Measurements from ENCODE around the gene EIF3B. TPM values are rescaled to one million over a fixed set of nuclear protein-coding genes. Genes with fewer than 3 reads are reported as not detected.

EIF3B gene
- total and polyA plus RNA-seq, 11 donors, result 35.4 to 114 (median 72.4) TPM

GRCh38 chr7:2411049-2411448, 56.4 kb downstream of the EIF3B start:
- intact Hi-C loops (cut with DNase I), result no loop called here

GRCh38 chr7:2411815-2412586, 57.4 kb downstream of the EIF3B start:
- TF ChIP-seq CTCF (IDR thresholded peaks at IDR 0.05) (no peak), POLR2A (IDR thresholded peaks at IDR 0.05) (no peak)
- H3K27me3 ChIP-seq, result no peaks in the 10 kb centered on the region
- no peaks in the 10 kb centered on the region for H3K9me3 ChIP-seq
- no peak overlapping the region for H3K4me3 ChIP-seq
- peaks cover 0 to 71% (median 39%) of the 10 kb centered on the region in 12 donors for H3K4me1 ChIP-seq
- intact Hi-C loops (cut with DNase I), result no loop called here
- ATAC-seq (peak in 3 of 4 donors; percentile 25 to 53 (median 48)), DNase-seq (no peak)
- H3K36me3 ChIP-seq, result no peaks in the 10 kb centered on the region
- peak overlapping the region in 8 of 12 donors; percentile 8 to 51 (median 30) for H3K27ac ChIP-seq
- 44 to 58% (median 55%) methylated on average over 12 of the region's 12 CpGs for WGBS, 4 donors

More at GRCh38 chr7:2411049-2411448, 56.4 kb downstream of the EIF3B start:
- TF ChIP-seq CTCF (IDR thresholded peaks at IDR 0.05), result no peak
- no peak for TF ChIP-seq POLR2A (IDR thresholded peaks at IDR 0.05)
- WGBS, 4 donors, result 81 to 100% (median 99%) methylated on average over 1 of the region's 1 CpG
- DNase-seq, result no peak
- H3K4me3 ChIP-seq, result no peak overlapping the region
- no peak for ATAC-seq
- H3K4me1 ChIP-seq, result peaks cover 0 to 79% (median 40%) of the 10 kb centered on the region in 12 donors
- peak overlapping the region in 4 of 12 donors; percentile 35 to 74 (median 62) for H3K27ac ChIP-seq
- no peaks in the 10 kb centered on the region for H3K27me3 ChIP-seq
- H3K36me3 ChIP-seq, result no peaks in the 10 kb centered on the region
- H3K9me3 ChIP-seq, result no peaks in the 10 kb centered on the region

- Histone ChIP-seq H3K4me1 (peaks cover 0 to 67% (median 37%) of the 10 kb centered on the region in 12 donors), H3K27ac (peak overlapping the region in 7 of 12 donors; percentile 8 to 40 (median 28)), H3K9me3 (no peaks in the 10 kb centered on the region), H3K27me3 (no peaks in the 10 kb centered on the region), H3K4me3 (no peak overlapping the region), H3K36me3 (no peaks in the 10 kb centered on the region)
- no peak for ATAC-seq
- WGBS, 4 donors, result 71 to 87% (median 77%) methylated on average over 3 of the region's 3 CpGs
- intact Hi-C loops (cut with DNase I), result no loop called here
- TF ChIP-seq CTCF (IDR thresholded peaks at IDR 0.05) (no peak), POLR2A (IDR thresholded peaks at IDR 0.05) (no peak)
- no peak for DNase-seq
Measured at GRCh38 chr7:2412587-2413201, 58.1 kb downstream of the EIF3B start.

DNA sequence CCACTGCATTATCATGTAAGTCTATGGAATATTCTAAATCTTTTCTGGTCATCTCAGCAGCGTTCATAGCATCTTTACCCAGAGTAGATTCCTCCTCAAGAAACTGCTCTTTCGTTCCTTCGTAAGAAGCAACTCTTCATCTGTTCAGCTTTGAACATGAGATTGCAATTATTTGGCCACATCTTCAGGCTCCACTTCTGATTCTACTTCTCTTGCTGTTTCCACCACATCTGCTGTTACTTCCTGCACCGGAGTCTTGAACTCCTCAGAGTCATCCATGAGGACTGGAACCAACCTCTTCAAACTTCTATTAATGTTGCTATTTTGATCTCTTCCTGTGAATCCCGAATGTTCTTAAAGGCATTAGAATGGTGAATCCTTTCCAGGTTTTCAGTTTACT, 61.4 kb downstream of the EIF3B start:
- H3K4me1 ChIP-seq, result peaks cover 0 to 45% (median 26%) of the 10 kb centered on the region in 12 donors
- WGBS, 4 donors, result 73 to 79% (median 74%) methylated on average over 5 of the region's 5 CpGs

More for the DNA sequence above, 61.4 kb downstream of the EIF3B start:
- intact Hi-C loops (cut with DNase I), result no loop called here
- Histone ChIP-seq H3K9me3 (no peaks in the 10 kb centered on the region), H3K36me3 (no peaks in the 10 kb centered on the region), H3K27me3 (no peaks in the 10 kb centered on the region), H3K4me3 (no peak overlapping the region), H3K27ac (no peak overlapping the region)
- DNase-seq (no peak), ATAC-seq (no peak)
- no peak for TF ChIP-seq POLR2A (IDR thresholded peaks at IDR 0.05)
- no peak for TF ChIP-seq CTCF (IDR thresholded peaks at IDR 0.05)
